ENCODE results near the gene ROBO4.

ROBO4 gene

GRCh38 chr11:124839128-124839971 lies 58.3 kb downstream of the ROBO4 start:
- DNase-seq: no peak

GRCh38 chr11:124838805-124839127 lies 58.9 kb downstream of the ROBO4 start:
- DNase-seq: no peak

- no peak for DNase-seq
Observed at GRCh38 chr11:124837491-124837856, 60.2 kb downstream of the ROBO4 start.

- no peak for DNase-seq
Observed at GRCh38 chr11:124835918-124836317, 61.7 kb downstream of the ROBO4 start.

GRCh38 chr11:124834526-124835180 lies 63.0 kb downstream of the ROBO4 start:
- no peak for DNase-seq
